Measurements from ENCODE around the gene NECAB2. TPM values are rescaled to one million over a fixed set of nuclear protein-coding genes. Genes with fewer than 3 reads are reported as not detected.
A peak's percentile ranks its signal among the peaks of the same experiment; 100 is the strongest.

NECAB2 gene
- total RNA-seq, 4 donors from 2014 or later = not detected

DNA sequence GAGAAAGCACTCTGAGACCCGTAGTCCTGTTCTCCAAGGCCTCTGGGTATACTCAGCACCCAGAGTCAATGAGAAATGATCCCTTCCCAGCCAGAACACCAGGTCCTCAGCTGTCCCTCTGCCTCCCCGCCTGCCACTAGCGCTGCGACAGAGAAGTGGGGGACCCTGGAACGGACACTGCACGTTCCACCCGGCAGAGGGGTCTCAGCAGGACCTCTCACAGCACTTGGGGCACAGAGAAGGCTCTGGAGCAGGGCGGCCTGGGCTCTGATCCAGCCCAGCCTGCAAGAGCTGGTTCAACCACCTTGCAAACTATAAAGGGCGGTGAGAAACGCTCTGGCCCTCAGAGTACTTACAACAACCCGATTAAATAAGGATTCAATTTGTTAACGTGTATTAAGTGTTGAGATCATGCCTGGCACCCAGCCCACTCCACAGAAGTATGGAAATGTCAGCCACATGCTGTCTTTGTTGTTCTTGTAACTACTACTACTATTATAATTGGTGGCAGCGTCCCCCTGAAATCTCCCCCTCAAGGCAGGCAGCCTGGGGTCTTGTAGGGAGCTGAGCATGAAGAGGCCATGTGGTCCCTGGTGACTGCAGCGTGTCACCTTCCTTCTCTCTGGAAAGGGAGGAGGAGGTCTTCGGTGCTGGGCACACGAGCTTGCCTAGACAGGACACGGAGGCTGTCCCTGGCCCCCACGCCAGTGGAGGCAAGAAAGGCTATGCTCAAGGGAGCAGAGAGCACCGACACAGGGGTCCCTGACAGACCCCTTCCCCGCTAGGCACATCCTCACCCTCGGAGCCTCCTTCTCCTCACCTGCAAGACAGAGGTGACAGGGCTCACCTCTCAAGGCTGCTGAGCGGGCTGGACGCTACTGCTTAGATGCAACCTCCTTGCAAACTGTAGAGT lies 12.6 kb upstream of the NECAB2 start:
- Histone ChIP-seq H3K27me3 (no peaks in the 10 kb centered on the region), H3K4me3 (no peak overlapping the region), H3K9me3 (no peaks in the 10 kb centered on the region), H3K36me3 (peaks cover 18 to 31% (median 29%) of the 10 kb centered on the region in 4 donors), H3K4me1 (peaks cover 35 to 50% (median 46%) of the 10 kb centered on the region in 4 donors), H3K27ac (replicated peaks in 1 of 4) (peak overlapping the region in 3 of 4 donors; percentile 93 to 94 (median 93))
- intact Hi-C loops (cut with DNase I) = loop anchor here (10.0 kb wide), 2 partner anchors 131 to 229 kb away; partner anchors contain the start of gene TAF1C
- 76% methylated on average over 14 of the region's 23 CpGs for WGBS
- DNase-seq (ENCODE audit: extremely low spot score) = no peak
- TF ChIP-seq POLR2A (IDR thresholded peaks at IDR 0.05; ENCODE audit: low read depth) = no peak
- TF ChIP-seq, protein P1, sequence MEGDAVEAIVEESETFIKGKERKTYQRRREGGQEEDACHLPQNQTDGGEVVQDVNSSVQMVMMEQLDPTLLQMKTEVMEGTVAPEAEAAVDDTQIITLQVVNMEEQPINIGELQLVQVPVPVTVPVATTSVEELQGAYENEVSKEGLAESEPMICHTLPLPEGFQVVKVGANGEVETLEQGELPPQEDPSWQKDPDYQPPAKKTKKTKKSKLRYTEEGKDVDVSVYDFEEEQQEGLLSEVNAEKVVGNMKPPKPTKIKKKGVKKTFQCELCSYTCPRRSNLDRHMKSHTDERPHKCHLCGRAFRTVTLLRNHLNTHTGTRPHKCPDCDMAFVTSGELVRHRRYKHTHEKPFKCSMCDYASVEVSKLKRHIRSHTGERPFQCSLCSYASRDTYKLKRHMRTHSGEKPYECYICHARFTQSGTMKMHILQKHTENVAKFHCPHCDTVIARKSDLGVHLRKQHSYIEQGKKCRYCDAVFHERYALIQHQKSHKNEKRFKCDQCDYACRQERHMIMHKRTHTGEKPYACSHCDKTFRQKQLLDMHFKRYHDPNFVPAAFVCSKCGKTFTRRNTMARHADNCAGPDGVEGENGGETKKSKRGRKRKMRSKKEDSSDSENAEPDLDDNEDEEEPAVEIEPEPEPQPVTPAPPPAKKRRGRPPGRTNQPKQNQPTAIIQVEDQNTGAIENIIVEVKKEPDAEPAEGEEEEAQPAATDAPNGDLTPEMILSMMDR (IDR thresholded peaks at IDR 0.05) = no peak
- TF ChIP-seq POLR2AphosphoS5 (IDR thresholded peaks at IDR 0.05) = no peak
- no peak for TF ChIP-seq EP300 (IDR thresholded peaks at IDR 0.05)

DNA sequence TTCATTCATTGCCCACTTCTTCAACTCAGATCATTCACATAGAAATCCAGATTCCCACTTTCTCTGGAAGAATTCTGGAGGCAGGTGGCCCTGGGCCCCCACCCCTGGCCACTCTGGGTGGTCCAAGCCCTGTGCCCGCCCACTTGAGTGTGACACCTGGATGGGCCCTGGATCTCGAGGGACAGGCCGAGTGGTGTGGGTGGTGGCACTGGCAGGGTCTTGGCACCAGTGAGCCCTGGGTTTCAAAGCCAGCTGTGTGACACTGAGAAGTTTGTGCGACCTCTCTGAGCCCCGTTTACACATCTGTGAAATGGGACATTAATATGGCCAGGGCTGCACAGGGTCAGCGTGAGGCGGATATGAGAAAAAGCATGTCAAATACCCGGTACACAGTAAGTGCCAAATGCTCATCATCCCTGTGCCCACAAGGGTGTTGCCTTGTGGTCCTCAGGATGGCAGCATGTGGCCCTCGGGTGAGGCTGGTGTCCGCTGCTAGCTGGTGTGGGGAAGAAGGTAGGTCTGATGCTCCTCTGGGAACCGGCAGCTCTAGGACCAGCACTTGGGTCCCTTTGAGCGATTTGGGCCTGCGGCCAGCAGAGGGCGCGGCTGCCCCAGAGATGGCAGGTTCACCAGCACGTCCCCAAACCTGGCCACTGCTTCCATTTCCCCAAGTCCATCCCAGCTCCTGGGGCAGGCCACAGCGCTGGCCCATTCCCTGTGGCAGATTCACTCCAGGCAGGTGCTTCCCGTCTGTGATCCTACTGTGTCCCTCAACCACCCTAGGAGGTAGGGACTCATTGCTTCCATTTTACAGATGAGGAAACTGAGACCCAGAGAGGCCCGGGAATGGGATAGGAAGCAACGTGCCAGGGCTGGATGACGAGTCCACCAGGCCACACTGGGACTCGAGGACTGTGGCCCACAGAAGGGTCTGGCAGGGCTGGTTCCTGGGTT lies 11.4 kb upstream of the NECAB2 start:
- TF ChIP-seq, protein P1 (IDR thresholded peaks at IDR 0.05) = peak; percentile 51 to 74 (median 71)
- TF ChIP-seq POLR2AphosphoS5 (IDR thresholded peaks at IDR 0.05) (peak in 1 of 2 donors; percentile 14), POLR2A (IDR thresholded peaks at IDR 0.05; ENCODE audit: low read depth) (no peak), EP300 (IDR thresholded peaks at IDR 0.05) (no peak)
- Histone ChIP-seq H3K4me3 (no peak overlapping the region), H3K27me3 (no peaks in the 10 kb centered on the region), H3K4me1 (peaks cover 35 to 50% (median 46%) of the 10 kb centered on the region in 4 donors), H3K9me3 (no peaks in the 10 kb centered on the region), H3K36me3 (peaks cover 30 to 43% (median 40%) of the 10 kb centered on the region in 4 donors), H3K27ac (replicated peaks in 1 of 4) (no peak overlapping the region)
- DNase-seq (ENCODE audit: extremely low spot score) = no peak
- intact Hi-C loops (cut with DNase I) = loop anchor here (10.0 kb wide), 2 partner anchors 132 to 228 kb away; partner anchors contain the start of gene TAF1C
- 63% methylated on average over 16 of the region's 22 CpGs for WGBS

DNA sequence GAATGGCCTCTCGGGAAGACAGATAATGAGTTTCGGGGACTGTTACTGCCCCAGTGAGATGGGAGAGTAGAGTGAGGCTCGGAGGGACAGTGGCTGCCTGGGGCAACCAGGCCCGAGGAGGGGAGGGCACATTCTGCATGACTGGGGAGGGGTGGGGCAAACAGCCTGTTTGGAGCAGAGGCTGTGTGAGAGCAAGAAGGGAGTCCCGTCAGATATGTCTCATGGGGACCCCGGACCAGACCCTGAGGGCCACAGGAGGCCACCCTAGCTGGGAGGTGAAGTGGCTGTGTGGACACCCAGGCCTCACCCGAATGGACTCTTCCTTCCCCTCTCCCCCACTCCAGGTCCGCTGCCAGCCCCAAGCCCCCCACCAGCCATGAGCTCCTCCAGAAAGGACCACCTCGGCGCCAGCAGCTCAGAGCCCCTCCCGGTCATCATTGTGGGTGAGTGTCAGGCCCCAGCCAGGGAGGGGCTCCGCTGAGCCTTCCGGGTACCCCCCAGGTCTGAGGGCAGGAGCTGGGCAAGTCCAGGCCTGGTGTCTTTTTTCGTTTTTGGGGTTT lies 10.7 kb upstream of the NECAB2 start:
- intact Hi-C loops (cut with DNase I) = loop anchor here (10.0 kb wide), 2 partner anchors 133 to 227 kb away; partner anchors contain the start of gene TAF1C
- WGBS = 85% methylated on average over 12 of the region's 14 CpGs
- DNase-seq (ENCODE audit: extremely low spot score) = no peak
- peaks cover 37 to 50% (median 48%) of the 10 kb centered on the region in 4 donors for H3K36me3 ChIP-seq
- peaks cover 31 to 46% (median 41%) of the 10 kb centered on the region in 4 donors for H3K4me1 ChIP-seq
- TF ChIP-seq EP300 (IDR thresholded peaks at IDR 0.05) = no peak
- TF ChIP-seq, protein P1 (IDR thresholded peaks at IDR 0.05) = no peak
- TF ChIP-seq POLR2AphosphoS5 (IDR thresholded peaks at IDR 0.05) = no peak
- no peak for TF ChIP-seq POLR2A (IDR thresholded peaks at IDR 0.05; ENCODE audit: low read depth)
- no peak overlapping the region for H3K27ac ChIP-seq (replicated peaks in 1 of 4)
- H3K4me3 ChIP-seq = no peak overlapping the region
- no peaks in the 10 kb centered on the region for H3K9me3 ChIP-seq
- no peaks in the 10 kb centered on the region for H3K27me3 ChIP-seq

DNA sequence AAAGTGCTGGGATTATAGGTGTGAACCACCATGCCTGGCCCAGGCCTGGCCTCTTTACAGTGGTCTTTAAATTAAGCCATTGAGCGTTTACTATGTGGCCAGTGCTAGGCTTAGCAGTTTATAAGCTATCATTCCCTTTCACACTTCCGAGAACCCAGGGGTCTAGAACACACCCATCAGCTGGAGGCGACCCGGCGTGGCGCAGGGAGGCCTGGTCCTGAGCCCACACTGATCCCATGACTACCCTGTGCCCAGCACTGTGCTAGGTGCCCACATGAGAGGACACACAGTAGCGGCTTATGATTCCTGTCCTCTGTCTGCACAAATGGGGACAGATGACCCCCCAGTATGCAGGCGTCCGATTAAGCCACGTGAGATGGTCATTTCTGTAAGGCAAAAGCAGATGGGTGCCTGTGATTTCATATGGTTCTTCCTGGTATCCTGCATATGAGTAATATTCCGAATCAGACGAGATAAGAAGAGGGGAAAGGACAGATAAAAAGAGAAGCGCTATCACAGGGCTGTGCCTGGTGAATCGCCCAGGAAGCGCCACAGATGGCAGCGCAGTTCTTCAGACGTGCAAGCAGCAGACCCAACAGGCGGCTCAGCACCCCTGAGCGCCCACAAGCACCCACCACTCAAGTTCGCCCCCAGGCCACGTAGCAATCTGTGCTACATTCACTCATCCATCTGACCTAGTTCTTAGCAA lies 9.8 kb upstream of the NECAB2 start:
- 87% methylated on average over 16 of the region's 21 CpGs for WGBS
- DNase-seq (ENCODE audit: extremely low spot score) = no peak
- no peak for TF ChIP-seq POLR2AphosphoS5 (IDR thresholded peaks at IDR 0.05)
- Histone ChIP-seq H3K27me3 (no peaks in the 10 kb centered on the region), H3K4me1 (peaks cover 25 to 38% (median 34%) of the 10 kb centered on the region in 4 donors), H3K4me3 (no peak overlapping the region), H3K9me3 (no peaks in the 10 kb centered on the region), H3K36me3 (peaks cover 46 to 60% (median 55%) of the 10 kb centered on the region in 4 donors), H3K27ac (replicated peaks in 1 of 4) (no peak overlapping the region)
- intact Hi-C loops (cut with DNase I) = loop anchor here (10.0 kb wide), 2 partner anchors 133 to 227 kb away; partner anchors contain the start of gene TAF1C
